A673 (cell line): Measurements from ENCODE around the gene DUXA. TPM values are rescaled to one million over a fixed set of nuclear protein-coding genes. Genes with fewer than 3 reads are reported as not detected.
A peak's percentile ranks its signal among the peaks of the same experiment; 100 is the strongest.
"Not testable (repeated sequence)": the region's sequence is repeated elsewhere in the genome, so short reads cannot be mapped to it uniquely, and the experiment has no call there.

Source experiments
- BruUV-seq: library from RNA; stranded (reverse); fragments of 400-500 nt; replicated peaks from 2 replicates; lab custom pipeline; 2021; lab: Mats Ljungman, UMichigan
- CTCF ChIA-PET: fragments of 300-600 bp; sonication (Branson Sonifier 250); formaldehyde crosslinking; loops from one replicate; lab custom pipeline; 2022; ENCODE audit warnings: antibody characterized with exemption; lab: Charles Lee
- POLR2A ChIA-PET: fragments of 300-600 bp; sonication (Branson Sonifier 250); formaldehyde crosslinking; loops from one replicate; lab custom pipeline; 2022; ENCODE audit warnings: antibody characterized with exemption; ENCODE audit not compliant: low non-redundant PET; lab: Charles Lee
- DNase-seq: peaks from one replicate; pipeline ENCODE4 v3.0.0-alpha.2; 2015; ENCODE audit warnings: low spot score
- H3K27ac ChIP-seq: fragments of 200-600 bp; sonication (generic); 2 replicates; pipeline ENCODE4 v1.5.1; 2016; ENCODE audit warnings: mixed run types, low read depth, mild to moderate bottlenecking, mixed read lengths, antibody characterized with exemption, low read length; ENCODE audit not compliant: poor library complexity, severe bottlenecking
- H3K27me3 ChIP-seq: fragments of 200-600 bp; sonication (generic); replicated peaks from 2 replicates; pipeline ENCODE4 v1.6.1; 2017; ENCODE audit warnings: mixed run types, low read depth, mild to moderate bottlenecking, mixed read lengths, antibody characterized with exemption, low read length; ENCODE audit not compliant: insufficient read depth, poor library complexity
- H3K36me3 ChIP-seq: fragments of 200-600 bp; sonication (generic); 2 replicates; pipeline ENCODE4 v1.6.1; 2016; ENCODE audit warnings: mixed run types, mild to moderate bottlenecking, mixed read lengths, antibody characterized with exemption, low read length; ENCODE audit not compliant: insufficient read depth, poor library complexity, severe bottlenecking
- H3K4me1 ChIP-seq: fragments of 200-600 bp; sonication (generic); 2 replicates; pipeline ENCODE4 v1.6.1; 2017; ENCODE audit warnings: mixed run types, mild to moderate bottlenecking, mixed read lengths, antibody characterized with exemption, low read length; ENCODE audit not compliant: insufficient read depth, poor library complexity, severe bottlenecking
- H3K4me3 ChIP-seq: fragments of 200-600 bp; sonication (generic); 2 replicates; pipeline ENCODE4 v1.5.1; 2016; ENCODE audit warnings: low read depth, mixed run types, mild to moderate bottlenecking, mixed read lengths, low read length; ENCODE audit not compliant: poor library complexity, severe bottlenecking
- H3K9me3 ChIP-seq: fragments of 200-600 bp; sonication (generic); 2 replicates; pipeline ENCODE4 v1.6.1; 2016; ENCODE audit warnings: mixed run types, low read depth, mild to moderate bottlenecking, mixed read lengths, antibody characterized with exemption, low read length; ENCODE audit not compliant: poor library complexity, severe bottlenecking
- CTCF ChIP-seq: fragments of 300-800, 200-600 bp; sonication (generic); conservative IDR thresholded peaks from 2 replicates; pipeline ENCODE4 v1.5.1; 2017; ENCODE audit warnings: low read depth, mild to moderate bottlenecking, antibody characterized with exemption, low read length, moderate library complexity, mixed read lengths
- EZH2 ChIP-seq: fragments of 200-600 bp; sonication (generic); IDR thresholded peaks from 2 replicates; pipeline ENCODE4 v1.6.1; 2017; ENCODE audit warnings: borderline replicate concordance, low read depth, mild to moderate bottlenecking, mixed read lengths, antibody characterized with exemption, low read length; ENCODE audit not compliant: poor library complexity, severe bottlenecking
- intact Hi-C: fragments of 100-400 bp; cut with micrococcal nuclease; formaldehyde crosslinking; loops from one replicate; pipeline ENCODE4 v1.10.0; 2022; ENCODE audit not compliant: unreplicated experiment
- total RNA-seq: library from RNA; stranded (reverse); gene quantifications from 2 replicates; pipeline ENCODE4 v1.2.3, GENCODE V29; 2021

The DUXA gene
- total RNA-seq, 1 experiment from 2014 or later, result not detected

GRCh38 chr19:57202160-57202559, 34.9 kb upstream of the DUXA start:
- intact Hi-C loops, result no loop called here
- ChIA-PET POLR2A (no interaction called here), CTCF (no interaction called here)
- TF ChIP-seq EZH2 (no peak), CTCF (no peak)
- DNase-seq, result no peak
- Histone ChIP-seq H3K27me3 (no peaks in the 10 kb centered on the region), H3K9me3 (no peaks in the 10 kb centered on the region), H3K27ac (no peak overlapping the region), H3K36me3 (peaks cover 20% of the 10 kb centered on the region), H3K4me3 (no peak overlapping the region), H3K4me1 (no peaks in the 10 kb centered on the region)
- no TSS peak for BruUV-seq

GRCh38 chr19:57197874-57198273, 30.6 kb upstream of the DUXA start:
- H3K4me3 ChIP-seq, CTCF ChIA-PET, BruUV-seq, H3K4me1 ChIP-seq, H3K27ac ChIP-seq, H3K27me3 ChIP-seq, H3K9me3 ChIP-seq, POLR2A ChIA-PET, DNase-seq, intact Hi-C loops: not testable (repeated sequence)
- peaks cover 38% of the 10 kb centered on the region for H3K36me3 ChIP-seq

- Histone ChIP-seq H3K36me3 (peaks cover 38% of the 10 kb centered on the region), H3K4me3 (peak overlapping the region; percentile 77)
These were observed 25.7 kb upstream of the DUXA start for GRCh38 chr19:57192993-57193392.

GRCh38 chr19:57192077-57192420, 24.8 kb upstream of the DUXA start:
- Histone ChIP-seq H3K9me3 (peaks cover 15% of the 10 kb centered on the region), H3K4me1 (peaks cover 5% of the 10 kb centered on the region), H3K27me3 (no peaks in the 10 kb centered on the region), H3K36me3 (peaks cover 37% of the 10 kb centered on the region), H3K4me3 (peak overlapping the region; percentile 77), H3K27ac (peak overlapping the region; percentile 78)
- intact Hi-C loops, result no loop called here
- TF ChIP-seq EZH2, result no peak
- TF ChIP-seq CTCF, result no peak
- peak; percentile 6 for DNase-seq
- ChIA-PET POLR2A (no interaction called here), CTCF (no interaction called here)
- TSS peak; percentile 41 for BruUV-seq

More at GRCh38 chr19:57192993-57193392, 25.7 kb upstream of the DUXA start:
- DNase-seq, result no peak
- peaks cover 5% of the 10 kb centered on the region for H3K4me1 ChIP-seq
- no peak for TF ChIP-seq EZH2
- no peaks in the 10 kb centered on the region for H3K27me3 ChIP-seq
- H3K27ac ChIP-seq, result no peak overlapping the region
- BruUV-seq, result no TSS peak
- ChIA-PET POLR2A (no interaction called here), CTCF (no interaction called here)
- H3K9me3 ChIP-seq, result peaks cover 15% of the 10 kb centered on the region
- intact Hi-C loops, result no loop called here
